Measurements from ENCODE around the gene HACL1. TPM values are rescaled to one million over a fixed set of nuclear protein-coding genes. Genes with fewer than 3 reads are reported as not detected.

Gene HACL1
- polyA plus RNA-seq, 1 experiment, result 32.4 TPM

Other genes with a start within 250 kb of the HACL1 start
- gene METTL6, start 174.0 kb downstream of the HACL1 start, polyA plus RNA-seq (2011; rRNA removed), result 14.4 and 22.1 TPM in 2 replicates
- 8.6 and 9.4 TPM in 2 replicates for gene EAF1, start 174.0 kb downstream of the HACL1 start, polyA plus RNA-seq (2011; rRNA removed)
- 1.0 and 1.6 TPM in 2 replicates for gene COLQ, start 79.9 kb downstream of the HACL1 start, polyA plus RNA-seq (2011; rRNA removed)
- gene BTD, start 176 bp upstream of the HACL1 start, polyA plus RNA-seq (2011; rRNA removed), result 24.8 and 26.6 TPM in 2 replicates
- 50.9 and 92.5 TPM in 2 replicates for gene ANKRD28, start 196.4 kb upstream of the HACL1 start, polyA plus RNA-seq (2011; rRNA removed)